ENCODE results near the gene NTN3.

Gene NTN3

DNA sequence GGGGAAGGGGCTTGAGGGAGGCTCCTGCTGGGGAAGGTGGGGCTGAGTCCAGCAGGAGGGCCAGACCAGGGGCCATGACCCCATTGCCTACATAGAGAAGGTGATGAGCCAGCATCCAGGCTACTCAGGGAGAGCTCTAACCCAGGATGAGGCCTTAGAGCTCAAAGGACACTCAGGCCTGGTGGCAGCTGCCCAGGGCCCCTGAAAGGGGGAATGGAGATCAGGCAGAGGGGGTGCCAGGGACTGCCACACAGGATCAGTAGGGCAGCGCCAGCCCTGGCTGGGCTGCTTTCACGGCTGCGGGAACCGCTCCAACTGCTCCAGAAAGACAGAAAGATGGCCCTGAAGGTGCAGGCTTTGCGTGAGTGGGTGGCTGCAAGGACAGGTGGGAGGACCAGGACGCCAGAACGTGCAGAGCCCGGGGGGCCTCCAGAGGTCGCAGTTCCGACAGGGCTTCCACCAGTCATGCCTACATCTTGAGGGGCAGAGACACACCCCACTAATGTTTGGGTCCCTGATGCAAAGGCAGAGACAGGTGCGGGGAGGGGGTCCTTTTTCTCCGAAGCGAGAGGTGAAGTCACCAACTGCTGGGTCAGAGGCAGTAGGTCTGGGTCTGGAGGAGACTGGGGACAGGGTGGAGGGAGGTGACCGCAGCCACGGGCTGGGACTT, 41.8 kb downstream of the NTN3 start:
- H4K20me1 ChIP-seq (ENCODE audit: insufficient read depth, low read length) = no peaks in the 10 kb centered on the region
- TF ChIP-seq, protein P1, sequence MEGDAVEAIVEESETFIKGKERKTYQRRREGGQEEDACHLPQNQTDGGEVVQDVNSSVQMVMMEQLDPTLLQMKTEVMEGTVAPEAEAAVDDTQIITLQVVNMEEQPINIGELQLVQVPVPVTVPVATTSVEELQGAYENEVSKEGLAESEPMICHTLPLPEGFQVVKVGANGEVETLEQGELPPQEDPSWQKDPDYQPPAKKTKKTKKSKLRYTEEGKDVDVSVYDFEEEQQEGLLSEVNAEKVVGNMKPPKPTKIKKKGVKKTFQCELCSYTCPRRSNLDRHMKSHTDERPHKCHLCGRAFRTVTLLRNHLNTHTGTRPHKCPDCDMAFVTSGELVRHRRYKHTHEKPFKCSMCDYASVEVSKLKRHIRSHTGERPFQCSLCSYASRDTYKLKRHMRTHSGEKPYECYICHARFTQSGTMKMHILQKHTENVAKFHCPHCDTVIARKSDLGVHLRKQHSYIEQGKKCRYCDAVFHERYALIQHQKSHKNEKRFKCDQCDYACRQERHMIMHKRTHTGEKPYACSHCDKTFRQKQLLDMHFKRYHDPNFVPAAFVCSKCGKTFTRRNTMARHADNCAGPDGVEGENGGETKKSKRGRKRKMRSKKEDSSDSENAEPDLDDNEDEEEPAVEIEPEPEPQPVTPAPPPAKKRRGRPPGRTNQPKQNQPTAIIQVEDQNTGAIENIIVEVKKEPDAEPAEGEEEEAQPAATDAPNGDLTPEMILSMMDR (IDR thresholded peaks at IDR 0.05; ENCODE audit: low read length) = peak; percentile 59
- TF ChIP-seq EZH2 (IDR thresholded peaks at IDR 0.05; ENCODE audit: borderline replicate concordance, low read length) = no peak
- H3K4me2 ChIP-seq (ENCODE audit: low read length) = peak overlapping the region; percentile 92
- no peaks in the 10 kb centered on the region for H3K36me3 ChIP-seq (ENCODE audit: insufficient read depth, low read length)
- H3K9me3 ChIP-seq (ENCODE audit: low read length) = no peaks in the 10 kb centered on the region
- H3K79me2 ChIP-seq (ENCODE audit: insufficient read depth, low read length) = peaks cover 31% of the 10 kb centered on the region
- H2AFZ ChIP-seq (ENCODE audit: low read length) = peak overlapping the region; percentile 93; the same call in 1 of the 2 replicates
- H3K27me3 ChIP-seq (ENCODE audit: insufficient read depth, low read length) = no peaks in the 10 kb centered on the region
- peak overlapping the region; percentile 75 for H3K4me3 ChIP-seq (ENCODE audit: low read depth, low read length, poor library complexity, severe bottlenecking)
- peak overlapping the region; percentile 71 for H3K9ac ChIP-seq (ENCODE audit: low read length)
- no peaks in the 10 kb centered on the region for H3K9me2 ChIP-seq (ENCODE audit: low read depth, low read length)
- no peaks in the 10 kb centered on the region for H3F3A ChIP-seq (ENCODE audit: insufficient read depth, low read length)
- peaks cover 41% of the 10 kb centered on the region for H3K4me1 ChIP-seq (ENCODE audit: insufficient read depth, low read length, severe bottlenecking)
- H3K27ac ChIP-seq (ENCODE audit: low read depth, low read length, poor library complexity, severe bottlenecking) = peak overlapping the region; percentile 77

DNA sequence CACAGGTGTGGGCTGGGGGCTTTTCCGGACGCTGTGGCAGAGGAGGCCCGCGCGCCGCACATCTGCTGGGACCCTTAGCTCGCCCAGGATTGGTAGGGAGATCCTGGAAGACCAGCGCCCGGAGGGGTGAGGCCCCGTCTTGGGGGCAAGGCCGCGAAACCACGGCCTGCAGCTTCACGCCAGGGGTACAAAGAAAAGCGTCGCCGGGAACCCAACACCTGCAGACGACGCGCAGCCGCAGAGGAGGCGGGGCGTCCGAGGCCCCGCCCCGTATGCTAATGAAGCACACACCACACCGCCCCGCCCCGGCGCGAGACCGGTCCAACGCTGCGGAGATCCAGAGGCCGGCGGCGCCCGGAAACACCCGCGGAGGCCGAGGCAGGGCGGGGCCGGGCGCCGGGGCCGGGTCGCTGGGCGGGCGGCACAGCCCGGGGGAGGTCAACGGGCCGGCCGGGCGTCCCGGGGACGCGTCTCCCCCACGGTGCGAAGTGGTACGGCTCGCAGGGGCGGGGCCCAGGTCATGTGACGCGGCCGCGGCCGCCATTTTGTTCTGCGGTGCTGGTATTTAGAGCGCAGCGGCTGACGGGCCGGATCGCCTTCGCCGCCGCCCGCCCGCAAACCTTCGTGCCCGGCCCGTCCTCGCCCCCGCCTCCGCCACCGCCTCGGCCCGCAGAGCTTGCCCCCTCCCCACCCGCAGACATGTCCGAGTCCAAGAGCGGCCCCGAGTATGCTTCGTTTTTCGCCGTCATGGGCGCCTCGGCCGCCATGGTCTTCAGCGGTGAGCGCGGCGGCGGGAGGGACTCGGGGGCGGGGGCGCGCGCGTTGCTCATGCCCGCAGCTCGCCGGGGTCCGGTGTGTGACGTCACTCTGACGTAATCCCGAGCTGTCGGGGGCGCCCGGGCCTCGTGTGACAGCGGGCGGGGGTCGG, 42.6 kb downstream of the NTN3 start, which contains the start of gene ATP6V0C:
ATP6V0C (plus strand) TSS at position 548 of the 928 bp plus-strand sequence; CDS start at position 700, 152 bp downstream.
- H3K4me2 ChIP-seq (ENCODE audit: low read length) = peak within 1 kb of the TSS; percentile 92
- no peaks in the 10 kb centered on the region for H3K36me3 ChIP-seq (ENCODE audit: insufficient read depth, low read length)
- no peaks in the 10 kb centered on the region for H3K9me2 ChIP-seq (ENCODE audit: low read depth, low read length)
- no peaks in the 10 kb centered on the region for H3K9me3 ChIP-seq (ENCODE audit: low read length)
- H2AFZ ChIP-seq (ENCODE audit: low read length) = peak within 1 kb of the TSS; percentile 93; the same call in 1 of the 2 replicates
- H3K27me3 ChIP-seq (ENCODE audit: insufficient read depth, low read length) = no peaks in the 10 kb centered on the region
- no peak for TF ChIP-seq EZH2 (IDR thresholded peaks at IDR 0.05; ENCODE audit: borderline replicate concordance, low read length)
- TF ChIP-seq, protein P1 (IDR thresholded peaks at IDR 0.05; ENCODE audit: low read length) = no peak
- peaks cover 33% of the 10 kb centered on the region for H3K79me2 ChIP-seq (ENCODE audit: insufficient read depth, low read length)
- H3K27ac ChIP-seq (ENCODE audit: low read depth, low read length, poor library complexity, severe bottlenecking) = peak within 1 kb of the TSS; percentile 77
- H3K9ac ChIP-seq (ENCODE audit: low read length) = peak within 1 kb of the TSS; percentile 71
- peaks cover 41% of the 10 kb centered on the region for H3K4me1 ChIP-seq (ENCODE audit: insufficient read depth, low read length, severe bottlenecking)
- H4K20me1 ChIP-seq (ENCODE audit: insufficient read depth, low read length) = no peaks in the 10 kb centered on the region
- peak within 1 kb of the TSS; percentile 75 for H3K4me3 ChIP-seq (ENCODE audit: low read depth, low read length, poor library complexity, severe bottlenecking)
- H3F3A ChIP-seq (ENCODE audit: insufficient read depth, low read length) = no peaks in the 10 kb centered on the region

GRCh38 chr16:2514333-2515179, 43.5 kb downstream of the NTN3 start:
- H3F3A ChIP-seq (ENCODE audit: insufficient read depth, low read length) = no peaks in the 10 kb centered on the region
- H3K9me3 ChIP-seq (ENCODE audit: low read length) = no peaks in the 10 kb centered on the region
- no peak overlapping the region for H2AFZ ChIP-seq (ENCODE audit: low read length)
- peaks cover 33% of the 10 kb centered on the region for H3K79me2 ChIP-seq (ENCODE audit: insufficient read depth, low read length)
- H3K27ac ChIP-seq (ENCODE audit: low read depth, low read length, poor library complexity, severe bottlenecking) = peak overlapping the region; percentile 54
- peak overlapping the region; percentile 71 for H3K9ac ChIP-seq (ENCODE audit: low read length)
- H3K4me2 ChIP-seq (ENCODE audit: low read length) = peak overlapping the region; percentile 92
- no peaks in the 10 kb centered on the region for H3K9me2 ChIP-seq (ENCODE audit: low read depth, low read length)
- H3K27me3 ChIP-seq (ENCODE audit: insufficient read depth, low read length) = no peaks in the 10 kb centered on the region
- H3K4me3 ChIP-seq (ENCODE audit: low read depth, low read length, poor library complexity, severe bottlenecking) = peak overlapping the region; percentile 75
- TF ChIP-seq EZH2 (IDR thresholded peaks at IDR 0.05; ENCODE audit: borderline replicate concordance, low read length) = no peak
- TF ChIP-seq, protein P1 (IDR thresholded peaks at IDR 0.05; ENCODE audit: low read length) = no peak
- no peaks in the 10 kb centered on the region for H4K20me1 ChIP-seq (ENCODE audit: insufficient read depth, low read length)
- H3K36me3 ChIP-seq (ENCODE audit: insufficient read depth, low read length) = no peaks in the 10 kb centered on the region
- peaks cover 41% of the 10 kb centered on the region for H3K4me1 ChIP-seq (ENCODE audit: insufficient read depth, low read length, severe bottlenecking)

Measured in OCI-LY1 (cell line).